Measurements from ENCODE around the gene STXBP1.
A peak's percentile ranks its signal among the peaks of the same experiment; 100 is the strongest.

Gene STXBP1

GRCh38 chr9:127611899-127612790, at the start of gene STXBP1:
STXBP1 (plus strand) TSS chr9:127612277; CDS start chr9:127612404, 127 bp downstream.
- DNase-seq = peak; percentile 79

GRCh38 chr9:127562279-127562796, 49.7 kb upstream of the STXBP1 start:
- in situ Hi-C loops (cut with MboI; ENCODE audit: low pct_unique_long_range_greater_than_20kb, low sequenced_read_pairs) = no loop called here
- DNase-seq = no peak

More at GRCh38 chr9:127611899-127612790, at the start of gene STXBP1:
- in situ Hi-C loops (cut with MboI; ENCODE audit: low pct_unique_long_range_greater_than_20kb, low sequenced_read_pairs) = no loop called here

- no peak for DNase-seq
- in situ Hi-C loops (cut with MboI; ENCODE audit: low pct_unique_long_range_greater_than_20kb, low sequenced_read_pairs) = no loop called here
Observed at GRCh38 chr9:127562841-127563401, 49.2 kb upstream of the STXBP1 start.

GRCh38 chr9:127563579-127563978, 48.5 kb upstream of the STXBP1 start:
- in situ Hi-C loops (cut with MboI; ENCODE audit: low pct_unique_long_range_greater_than_20kb, low sequenced_read_pairs) = no loop called here
- no peak for DNase-seq

- in situ Hi-C loops (cut with MboI; ENCODE audit: low pct_unique_long_range_greater_than_20kb, low sequenced_read_pairs) = no loop called here
- no peak for DNase-seq
Observed at GRCh38 chr9:127565231-127565630, 46.8 kb upstream of the STXBP1 start.

GRCh38 chr9:127566351-127567001, 45.6 kb upstream of the STXBP1 start:
- DNase-seq = no peak
- in situ Hi-C loops (cut with MboI; ENCODE audit: low pct_unique_long_range_greater_than_20kb, low sequenced_read_pairs) = no loop called here

- no peak for DNase-seq
- in situ Hi-C loops (cut with MboI; ENCODE audit: low pct_unique_long_range_greater_than_20kb, low sequenced_read_pairs) = no loop called here
Observed at GRCh38 chr9:127567035-127567729, 44.9 kb upstream of the STXBP1 start.

DNA sequence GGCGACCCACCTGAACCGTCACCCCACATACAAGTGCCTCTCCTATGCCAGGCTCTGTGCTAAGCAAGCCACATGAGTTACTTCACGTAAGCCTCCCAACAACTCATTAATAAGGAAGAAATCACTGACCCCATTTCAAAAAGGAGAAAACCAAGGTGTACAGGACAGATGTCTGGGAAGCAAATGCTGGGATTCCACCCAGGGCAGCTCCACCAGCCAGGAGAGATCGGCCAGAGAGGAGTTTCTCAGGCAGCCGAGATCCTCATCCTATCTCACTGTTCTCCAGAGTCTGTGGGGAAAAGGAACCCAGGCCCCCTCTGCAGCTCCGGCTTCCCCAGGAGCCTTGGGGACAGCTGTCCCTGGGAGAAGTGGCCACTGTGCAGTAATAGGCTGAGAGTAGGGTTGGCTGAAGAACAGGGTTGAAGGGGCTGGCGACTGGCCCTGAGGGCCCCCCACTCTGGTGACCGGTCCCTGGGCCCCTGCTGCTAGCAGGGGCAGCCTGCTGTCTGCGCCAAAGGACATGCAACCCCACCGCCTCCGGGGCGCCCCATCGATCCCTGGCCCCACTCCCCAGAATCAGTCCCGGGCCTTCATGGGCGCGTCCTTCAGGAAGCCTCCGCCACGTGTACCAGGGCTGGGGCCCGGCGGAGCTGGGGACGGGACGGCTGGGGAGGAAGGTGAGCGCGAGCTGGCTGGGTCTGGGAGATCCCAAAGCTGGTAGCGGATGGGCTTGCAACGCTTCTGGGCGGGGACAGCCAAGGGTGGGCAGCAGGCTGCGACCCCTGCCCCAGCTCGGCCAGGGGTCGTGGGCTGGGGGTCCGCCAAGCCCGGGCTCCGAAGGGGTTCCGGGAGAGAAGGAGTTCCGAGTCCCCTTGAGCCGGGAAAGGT, 44.1 kb upstream of the STXBP1 start:
- in situ Hi-C loops (cut with MboI; ENCODE audit: low pct_unique_long_range_greater_than_20kb, low sequenced_read_pairs) = no loop called here
- DNase-seq = no peak

GRCh38 chr9:127568618-127568970, 43.5 kb upstream of the STXBP1 start:
- in situ Hi-C loops (cut with MboI; ENCODE audit: low pct_unique_long_range_greater_than_20kb, low sequenced_read_pairs) = no loop called here
- DNase-seq = no peak

- in situ Hi-C loops (cut with MboI; ENCODE audit: low pct_unique_long_range_greater_than_20kb, low sequenced_read_pairs) = no loop called here
- no peak for DNase-seq
Observed at GRCh38 chr9:127568971-127569885, 42.8 kb upstream of the STXBP1 start.

GRCh38 chr9:127569886-127570401, 42.1 kb upstream of the STXBP1 start:
- in situ Hi-C loops (cut with MboI; ENCODE audit: low pct_unique_long_range_greater_than_20kb, low sequenced_read_pairs) = no loop called here
- no peak for DNase-seq

DNA sequence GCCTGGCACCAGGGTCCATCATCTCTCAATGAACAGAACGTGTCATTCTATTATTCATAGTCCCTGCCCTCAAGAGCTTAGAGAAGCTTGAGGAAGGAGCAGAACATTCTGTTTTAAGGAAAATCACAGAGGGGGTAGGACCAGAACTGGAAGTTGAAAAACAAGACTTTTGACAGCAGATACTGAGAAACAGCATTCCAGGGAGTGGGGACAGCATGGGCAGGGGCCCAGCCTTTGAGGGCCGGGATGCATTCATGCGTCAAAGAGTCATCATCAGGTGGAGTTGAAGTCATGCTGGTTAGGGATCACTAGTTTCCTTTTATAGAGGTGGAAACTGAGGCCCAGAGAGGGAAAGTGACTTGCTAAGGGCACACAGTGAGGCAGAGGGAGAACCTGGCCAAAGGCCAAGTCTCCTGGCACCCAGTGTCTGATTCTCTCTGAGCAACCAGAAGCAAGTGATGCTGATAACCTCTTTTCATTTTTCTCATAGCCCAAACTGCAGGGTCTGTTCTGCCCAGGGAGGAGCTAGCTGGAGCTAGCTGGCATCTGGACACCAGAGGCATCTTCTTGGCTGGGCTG, 41.5 kb upstream of the STXBP1 start:
- in situ Hi-C loops (cut with MboI; ENCODE audit: low pct_unique_long_range_greater_than_20kb, low sequenced_read_pairs) = no loop called here
- DNase-seq = no peak

- DNase-seq = no peak
- in situ Hi-C loops (cut with MboI; ENCODE audit: low pct_unique_long_range_greater_than_20kb, low sequenced_read_pairs) = no loop called here
Observed at GRCh38 chr9:127571971-127572370, 40.1 kb upstream of the STXBP1 start.

DNA sequence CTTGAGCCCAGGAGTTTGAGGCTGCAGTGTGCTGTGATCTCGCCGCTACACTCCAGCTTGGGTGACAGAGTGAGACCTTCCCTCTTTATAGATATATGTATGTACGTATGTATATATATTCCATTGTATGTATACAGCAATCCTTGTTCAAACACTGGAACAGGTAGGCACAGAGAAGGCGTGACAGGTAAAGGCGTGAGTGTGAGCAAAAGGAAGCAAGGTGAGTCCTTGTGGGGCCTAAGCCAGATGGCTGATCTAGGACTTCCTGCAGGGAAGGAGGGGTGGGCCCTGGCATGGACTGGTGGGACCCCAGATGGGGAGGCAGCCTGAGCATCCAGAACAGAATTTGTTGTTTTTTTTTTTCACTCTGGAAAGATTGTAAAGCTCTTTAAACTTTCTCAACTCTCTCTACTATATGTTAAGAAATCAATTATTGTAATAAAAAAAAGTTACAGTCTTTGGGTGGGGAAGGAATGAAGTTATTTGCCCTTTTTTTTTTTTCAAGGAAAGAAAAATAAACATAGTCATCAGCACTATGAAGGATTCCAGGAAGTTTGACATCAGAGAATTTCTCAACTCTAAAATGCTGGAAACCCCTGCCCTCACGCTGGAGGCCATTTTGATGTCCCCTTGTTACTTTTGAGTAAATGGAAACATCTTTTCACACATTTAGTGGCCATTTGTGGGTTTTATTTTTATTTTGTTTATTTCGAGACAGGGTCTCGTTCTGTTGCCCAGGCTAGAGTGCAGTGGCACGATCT, 38.9 kb upstream of the STXBP1 start:
- in situ Hi-C loops (cut with MboI; ENCODE audit: low pct_unique_long_range_greater_than_20kb, low sequenced_read_pairs) = no loop called here

GRCh38 chr9:127574072-127574993, 37.7 kb upstream of the STXBP1 start:
- DNase-seq = no peak
- in situ Hi-C loops (cut with MboI; ENCODE audit: low pct_unique_long_range_greater_than_20kb, low sequenced_read_pairs) = no loop called here

More for the DNA sequence above, 38.9 kb upstream of the STXBP1 start:
- no peak for DNase-seq
